ENCODE results near the gene ZNF362. TPM values are rescaled to one million over a fixed set of nuclear protein-coding genes. Genes with fewer than 3 reads are reported as not detected.
A peak's percentile ranks its signal among the peaks of the same experiment; 100 is the strongest.

ZNF362 gene
- total RNA-seq, 1 donor = 14.5 TPM

DNA sequence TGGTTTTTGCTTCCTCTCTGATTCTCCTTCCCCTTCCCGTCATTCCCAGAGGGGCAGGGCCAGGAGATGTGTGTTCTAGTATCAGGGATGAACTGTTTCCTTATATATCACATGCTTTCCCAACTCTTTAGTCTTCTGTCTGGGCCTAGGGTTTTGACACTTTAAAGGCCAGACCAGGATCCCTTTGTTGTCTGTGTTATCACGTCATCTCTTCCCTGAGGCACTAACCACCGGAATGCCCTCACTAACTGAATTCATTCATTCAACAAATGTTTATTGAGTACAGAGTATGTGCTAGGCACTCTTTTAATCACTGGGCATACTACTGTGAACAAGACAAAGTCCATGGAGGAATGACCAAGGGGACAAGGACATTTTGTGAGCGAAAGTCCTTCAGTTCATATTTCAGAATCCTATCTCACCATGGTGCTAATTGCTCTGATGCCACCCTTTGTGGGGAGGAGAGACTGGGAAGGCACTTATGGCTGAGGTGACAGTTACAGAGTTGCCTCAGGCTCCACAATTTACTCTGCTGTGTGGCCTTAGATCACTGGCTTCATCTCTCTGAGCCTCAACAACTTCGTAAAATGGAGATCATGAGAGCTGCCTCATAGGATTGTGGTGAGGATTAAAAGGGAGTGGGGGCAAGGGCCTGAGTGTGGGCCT is 12.0 kb upstream of the ZNF362 start:
- no peak overlapping the region for H3K4me3 ChIP-seq (ENCODE audit: low read depth, low read length)
- TF ChIP-seq, protein P1, sequence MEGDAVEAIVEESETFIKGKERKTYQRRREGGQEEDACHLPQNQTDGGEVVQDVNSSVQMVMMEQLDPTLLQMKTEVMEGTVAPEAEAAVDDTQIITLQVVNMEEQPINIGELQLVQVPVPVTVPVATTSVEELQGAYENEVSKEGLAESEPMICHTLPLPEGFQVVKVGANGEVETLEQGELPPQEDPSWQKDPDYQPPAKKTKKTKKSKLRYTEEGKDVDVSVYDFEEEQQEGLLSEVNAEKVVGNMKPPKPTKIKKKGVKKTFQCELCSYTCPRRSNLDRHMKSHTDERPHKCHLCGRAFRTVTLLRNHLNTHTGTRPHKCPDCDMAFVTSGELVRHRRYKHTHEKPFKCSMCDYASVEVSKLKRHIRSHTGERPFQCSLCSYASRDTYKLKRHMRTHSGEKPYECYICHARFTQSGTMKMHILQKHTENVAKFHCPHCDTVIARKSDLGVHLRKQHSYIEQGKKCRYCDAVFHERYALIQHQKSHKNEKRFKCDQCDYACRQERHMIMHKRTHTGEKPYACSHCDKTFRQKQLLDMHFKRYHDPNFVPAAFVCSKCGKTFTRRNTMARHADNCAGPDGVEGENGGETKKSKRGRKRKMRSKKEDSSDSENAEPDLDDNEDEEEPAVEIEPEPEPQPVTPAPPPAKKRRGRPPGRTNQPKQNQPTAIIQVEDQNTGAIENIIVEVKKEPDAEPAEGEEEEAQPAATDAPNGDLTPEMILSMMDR (IDR thresholded peaks at IDR 0.05; ENCODE audit: insufficient read depth, low read length) = no peak
- DNase-seq (ENCODE audit: low read depth) = no peak

DNA sequence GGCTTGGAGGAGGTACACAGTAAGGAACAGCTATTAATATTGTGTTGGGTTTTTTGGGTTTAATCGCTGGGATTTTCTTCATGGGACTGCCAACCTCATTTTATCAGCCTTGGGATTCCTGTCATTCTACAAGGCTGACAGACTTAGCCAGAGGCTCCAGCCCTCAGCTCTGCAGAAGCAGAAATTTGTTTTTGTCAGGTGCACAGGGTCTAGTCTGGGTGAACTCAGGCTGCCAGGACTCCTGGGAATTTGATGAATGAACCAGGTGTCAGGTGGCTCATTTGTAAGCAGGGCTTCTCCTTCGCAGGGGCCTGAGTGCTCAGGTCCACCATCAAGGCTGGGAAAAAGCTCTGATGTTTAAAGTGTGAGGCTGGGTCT is 11.5 kb upstream of the ZNF362 start:
- no peak for DNase-seq (ENCODE audit: low read depth)
- TF ChIP-seq, protein P1 (IDR thresholded peaks at IDR 0.05; ENCODE audit: insufficient read depth, low read length) = no peak
- H3K4me3 ChIP-seq (ENCODE audit: low read depth, low read length) = no peak overlapping the region

DNA sequence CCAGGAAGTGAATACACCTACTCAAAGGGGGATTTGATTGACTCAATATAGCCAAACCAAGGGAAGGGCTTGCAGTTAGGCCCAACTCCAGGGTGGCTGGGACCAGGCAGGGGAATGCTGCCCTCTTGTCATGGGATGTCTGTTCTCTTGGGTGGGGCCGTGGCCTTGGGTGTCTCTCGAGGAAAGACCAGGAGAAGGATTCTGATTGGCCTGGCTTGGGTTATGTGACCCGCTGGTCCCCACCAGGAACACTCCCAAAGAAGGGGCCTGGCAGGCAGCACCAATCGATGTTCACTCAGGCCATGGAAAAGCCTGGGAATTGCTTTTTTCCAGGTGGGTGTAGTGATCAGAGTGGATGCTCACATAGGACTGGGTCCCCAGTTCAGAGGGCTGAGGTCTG is 10.1 kb upstream of the ZNF362 start:
- DNase-seq (ENCODE audit: low read depth) = no peak
- TF ChIP-seq, protein P1 (IDR thresholded peaks at IDR 0.05; ENCODE audit: insufficient read depth, low read length) = no peak
- H3K4me3 ChIP-seq (ENCODE audit: low read depth, low read length) = no peak overlapping the region

DNA sequence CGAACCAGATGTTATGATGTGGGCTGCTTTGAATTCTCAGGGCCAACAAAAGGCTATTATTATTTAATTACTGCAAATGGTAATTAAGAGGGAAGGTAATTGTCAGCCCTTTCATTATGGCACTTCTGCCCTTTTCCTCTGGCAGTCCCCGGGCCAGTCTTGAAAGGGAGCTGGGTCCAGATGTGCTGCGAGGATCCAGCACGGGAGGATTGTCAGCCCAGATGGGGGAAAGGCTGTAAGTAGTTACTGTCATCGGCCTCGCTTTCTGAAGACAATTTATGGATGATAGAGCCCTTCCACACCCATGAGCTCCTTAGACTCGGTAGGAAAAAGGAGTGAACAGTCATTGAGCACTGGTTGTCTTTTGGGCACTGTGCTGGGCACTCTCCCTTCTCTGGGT is 8.7 kb upstream of the ZNF362 start:
- H3K4me3 ChIP-seq (ENCODE audit: low read depth, low read length) = no peak overlapping the region
- DNase-seq (ENCODE audit: low read depth) = no peak
- TF ChIP-seq, protein P1 (IDR thresholded peaks at IDR 0.05; ENCODE audit: insufficient read depth, low read length) = no peak

DNA sequence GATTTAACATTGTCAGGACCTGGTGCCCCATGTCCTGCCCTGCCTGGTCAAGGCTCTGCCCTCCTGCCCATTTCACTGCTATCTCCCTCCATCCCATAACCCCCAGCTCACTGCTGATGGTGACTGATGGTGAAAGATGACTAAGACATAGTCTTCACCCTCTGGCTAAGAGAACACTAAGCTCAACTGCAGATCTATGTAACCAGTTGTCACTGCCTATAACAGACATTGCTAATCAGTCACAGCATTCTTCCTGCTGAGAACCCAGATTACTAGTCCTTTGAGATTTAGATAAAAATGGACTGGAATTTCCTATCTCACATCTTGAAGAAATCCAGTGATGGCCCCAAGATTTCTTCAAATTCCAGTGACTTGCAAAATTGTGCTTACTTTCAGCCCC is 8.0 kb upstream of the ZNF362 start:
- H3K4me3 ChIP-seq (ENCODE audit: low read depth, low read length) = no peak overlapping the region
- TF ChIP-seq, protein P1 (IDR thresholded peaks at IDR 0.05; ENCODE audit: insufficient read depth, low read length) = no peak
- DNase-seq (ENCODE audit: low read depth) = peak; percentile 57

DNA sequence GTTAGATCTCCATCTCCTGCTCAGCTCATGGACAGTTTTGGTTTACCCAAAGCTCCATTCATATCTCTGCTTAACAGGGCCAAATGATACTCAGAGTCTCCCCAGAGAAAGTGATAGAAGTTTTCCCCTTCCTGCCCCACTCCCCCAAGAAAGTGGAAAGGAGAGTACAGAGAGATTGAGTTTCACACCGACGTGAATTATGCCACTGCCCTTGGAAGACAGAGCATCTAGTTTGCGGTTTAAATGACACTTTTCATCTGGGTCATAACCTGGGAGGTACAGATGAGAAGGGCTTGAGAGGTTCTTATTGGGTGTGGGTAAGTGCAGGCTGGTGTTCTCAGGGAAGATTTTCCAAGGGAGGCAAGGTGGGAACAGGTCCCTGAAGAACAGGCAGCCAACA is 6.9 kb upstream of the ZNF362 start:
- TF ChIP-seq, protein P1 (IDR thresholded peaks at IDR 0.05; ENCODE audit: insufficient read depth, low read length) = no peak
- no peak overlapping the region for H3K4me3 ChIP-seq (ENCODE audit: low read depth, low read length)
- no peak for DNase-seq (ENCODE audit: low read depth)

DNA sequence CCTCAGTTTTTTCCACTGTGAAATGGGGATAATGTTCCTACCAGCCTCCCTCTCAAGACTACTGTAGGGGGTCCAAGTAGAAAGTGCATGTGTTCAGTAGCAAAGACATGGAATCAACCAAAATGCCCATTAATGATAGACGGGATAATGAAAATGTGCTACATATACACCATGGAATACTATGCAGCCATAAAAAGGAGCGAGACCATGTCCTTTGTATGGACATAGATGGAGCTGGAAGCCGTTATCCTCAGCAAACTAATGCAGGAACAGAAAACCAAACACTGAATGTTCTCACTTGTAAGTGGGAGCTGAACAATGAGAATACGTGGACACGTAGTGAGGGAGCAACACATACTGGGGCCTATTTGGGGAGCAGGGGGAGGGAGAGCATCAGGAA is 6.1 kb upstream of the ZNF362 start:
- DNase-seq (ENCODE audit: low read depth) = no peak
- TF ChIP-seq, protein P1 (IDR thresholded peaks at IDR 0.05; ENCODE audit: insufficient read depth, low read length) = no peak
- no peak overlapping the region for H3K4me3 ChIP-seq (ENCODE audit: low read depth, low read length)

All from fibroblast of the aortic adventitia (primary cell).